GM12872 (cell line): ENCODE results near the gene KLHL3.

ENCODE experiments used
- CTCF ChIP-seq: IDR thresholded peaks from 3 replicates; pipeline ENCODE4 v1.5.1; 2011; ENCODE audit warnings: low read depth, mild to moderate bottlenecking, low read length, moderate library complexity; ENCODE audit not compliant: insufficient read depth

KLHL3 gene

GRCh38 chr5:137731176-137731575 lies 4.7 kb downstream of the KLHL3 start:
- no peak for TF ChIP-seq CTCF

GRCh38 chr5:137730336-137730735 lies 5.6 kb downstream of the KLHL3 start:
- TF ChIP-seq CTCF: no peak

- TF ChIP-seq CTCF: no peak
These were observed 7.8 kb downstream of the KLHL3 start for GRCh38 chr5:137728048-137728447.

- TF ChIP-seq CTCF: no peak
These were observed 8.3 kb downstream of the KLHL3 start for GRCh38 chr5:137727623-137728022.

- no peak for TF ChIP-seq CTCF
These were observed 11.6 kb downstream of the KLHL3 start for GRCh38 chr5:137724251-137724650.

- TF ChIP-seq CTCF: no peak
These were observed 17.3 kb downstream of the KLHL3 start for GRCh38 chr5:137718611-137719010.

- no peak for TF ChIP-seq CTCF
These were observed 19.6 kb downstream of the KLHL3 start for GRCh38 chr5:137716337-137716736.

GRCh38 chr5:137715456-137715855 lies 20.4 kb downstream of the KLHL3 start:
- no peak for TF ChIP-seq CTCF
